Activated CD8-positive, alpha-beta T cell treated with anti-CD3 and anti-CD28 coated beads, Interleukin-2, amount 10 ng/mL, durations not matched to agents 7 days and 5 days (primary cell): ENCODE results near the gene GALNT2. TPM values are rescaled to one million over a fixed set of nuclear protein-coding genes. Genes with fewer than 3 reads are reported as not detected.
A peak's percentile ranks its signal among the peaks of the same experiment; 100 is the strongest.

Experiments
- ATAC-seq: fragments of 150-1000 bp; cut with Tn5 transposase; one replicate; pipeline ENCODE4 v1.10.0; 2021; ENCODE audit warnings: moderate library complexity
- CTCF ChIA-PET: fragments of 350-600 bp; sonication (Branson Sonifier 250); formaldehyde crosslinking; loops from one replicate; lab custom pipeline; 2021; ENCODE audit warnings: antibody characterized with exemption; lab: Charles Lee
- POLR2A ChIA-PET: fragments of 350-600 bp; sonication (Branson Sonifier 250); formaldehyde crosslinking; loops from one replicate; lab custom pipeline; 2021; ENCODE audit warnings: antibody characterized with exemption; lab: Charles Lee
- DNase-seq: peaks from one replicate; pipeline ENCODE4 v3.0.0-alpha.2; 2020
- H3K27ac Mint-ChIP-seq: one replicate; pipeline ENCODE4 v1.8.0; 2021; ENCODE audit warnings: mild to moderate bottlenecking, mixed read lengths
- H3K27me3 Mint-ChIP-seq: one replicate; pipeline ENCODE4 v1.8.0; 2021; ENCODE audit warnings: low read depth, mixed read lengths
- H3K36me3 Mint-ChIP-seq: one replicate; pipeline ENCODE4 v1.8.0; 2021; ENCODE audit warnings: low read depth, mixed read lengths
- H3K4me1 Mint-ChIP-seq: one replicate; pipeline ENCODE4 v1.8.0; 2021; ENCODE audit warnings: low read depth, mixed read lengths
- H3K4me3 Mint-ChIP-seq: one replicate; pipeline ENCODE4 v1.8.0; 2021; ENCODE audit warnings: mild to moderate bottlenecking, mixed read lengths
- H3K9me3 Mint-ChIP-seq: one replicate; pipeline ENCODE4 v1.8.0; 2022; ENCODE audit warnings: mixed read lengths; ENCODE audit not compliant: insufficient read depth
- total RNA-seq, 2 experiments: library from RNA; stranded (reverse); gene quantifications; one replicate each; pipeline ENCODE4 v1.2.3, GENCODE V29; 2021

GALNT2 gene
- total RNA-seq, 2 experiments from 2014 or later = 20.7 to 21.2 TPM

GRCh38 chr1:230255116-230255515 lies 188.1 kb downstream of the GALNT2 start:
- H3K9me3 Mint-ChIP-seq = no peaks in the 10 kb centered on the region
- ATAC-seq (no peak), DNase-seq (no peak)
- CTCF ChIA-PET = no interaction called here
- peaks cover 7% of the 10 kb centered on the region for H3K36me3 Mint-ChIP-seq
- H3K27ac Mint-ChIP-seq = no peak overlapping the region
- H3K4me1 Mint-ChIP-seq = no peaks in the 10 kb centered on the region
- POLR2A ChIA-PET = interaction anchor here (0.6 kb wide), 1 partner anchor 303 kb away, joined by 3 read pairs; no protein-coding TSS in a partner anchor
- H3K4me3 Mint-ChIP-seq = no peak overlapping the region
- H3K27me3 Mint-ChIP-seq = no peaks in the 10 kb centered on the region

GRCh38 chr1:230255991-230256390 lies 189.0 kb downstream of the GALNT2 start:
- H3K27me3 Mint-ChIP-seq = no peaks in the 10 kb centered on the region
- no peaks in the 10 kb centered on the region for H3K9me3 Mint-ChIP-seq
- POLR2A ChIA-PET = no interaction called here
- peaks cover 7% of the 10 kb centered on the region for H3K36me3 Mint-ChIP-seq
- DNase-seq = no peak
- CTCF ChIA-PET = no interaction called here
- H3K4me3 Mint-ChIP-seq = no peak overlapping the region
- ATAC-seq = no peak
- no peaks in the 10 kb centered on the region for H3K4me1 Mint-ChIP-seq
- H3K27ac Mint-ChIP-seq = no peak overlapping the region

DNA sequence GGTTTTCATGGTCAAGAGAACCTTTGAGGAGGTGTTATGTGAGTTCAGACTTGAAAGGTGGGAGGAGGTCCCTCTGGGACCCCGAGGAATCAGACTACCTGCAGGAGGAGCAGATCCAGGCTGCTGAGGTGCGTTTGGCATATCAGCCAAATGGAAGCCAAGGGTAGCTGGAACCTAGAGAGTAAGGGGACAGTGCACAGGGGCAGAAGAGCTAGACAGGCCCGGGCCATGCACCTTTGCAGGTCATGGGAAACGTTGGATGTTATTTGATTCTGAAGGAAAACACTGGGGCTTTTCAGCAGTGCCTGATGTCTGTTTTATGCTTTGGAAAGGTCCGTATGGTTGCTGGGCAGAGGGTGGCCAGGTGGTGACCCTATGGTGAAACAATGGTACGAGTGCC lies 189.9 kb downstream of the GALNT2 start:
- no peaks in the 10 kb centered on the region for H3K27me3 Mint-ChIP-seq
- CTCF ChIA-PET = no interaction called here
- no peak for ATAC-seq
- H3K9me3 Mint-ChIP-seq = no peaks in the 10 kb centered on the region
- no peak overlapping the region for H3K4me3 Mint-ChIP-seq
- H3K27ac Mint-ChIP-seq = no peak overlapping the region
- DNase-seq = no peak
- H3K4me1 Mint-ChIP-seq = no peaks in the 10 kb centered on the region
- peaks cover 6% of the 10 kb centered on the region for H3K36me3 Mint-ChIP-seq
- POLR2A ChIA-PET = no interaction called here

DNA sequence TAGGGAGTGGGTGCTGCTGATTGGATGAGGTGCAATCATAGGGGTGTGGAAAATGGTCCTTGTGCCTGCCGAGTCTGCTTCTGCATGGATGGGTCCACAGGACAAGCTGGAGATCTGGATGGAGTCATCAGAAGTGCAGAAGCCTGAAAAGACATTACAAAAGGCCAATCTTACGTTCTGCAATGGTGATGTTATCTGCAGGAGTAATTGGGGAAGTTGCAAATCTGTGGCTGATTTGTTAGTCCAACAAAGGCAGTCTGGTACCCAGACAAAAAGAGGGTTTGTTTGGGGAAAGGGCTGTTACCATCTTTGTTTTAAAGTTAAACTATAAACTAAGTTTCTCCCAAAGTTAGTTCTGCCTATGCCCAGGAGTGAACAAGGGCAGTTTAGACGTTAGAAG lies 192.6 kb downstream of the GALNT2 start:
- no peak for ATAC-seq
- no peaks in the 10 kb centered on the region for H3K4me1 Mint-ChIP-seq
- H3K36me3 Mint-ChIP-seq = peaks cover 16% of the 10 kb centered on the region
- POLR2A ChIA-PET = no interaction called here
- no peak overlapping the region for H3K4me3 Mint-ChIP-seq
- H3K27me3 Mint-ChIP-seq = no peaks in the 10 kb centered on the region
- no peak for DNase-seq
- H3K27ac Mint-ChIP-seq = no peak overlapping the region
- CTCF ChIA-PET = no interaction called here
- no peaks in the 10 kb centered on the region for H3K9me3 Mint-ChIP-seq

DNA sequence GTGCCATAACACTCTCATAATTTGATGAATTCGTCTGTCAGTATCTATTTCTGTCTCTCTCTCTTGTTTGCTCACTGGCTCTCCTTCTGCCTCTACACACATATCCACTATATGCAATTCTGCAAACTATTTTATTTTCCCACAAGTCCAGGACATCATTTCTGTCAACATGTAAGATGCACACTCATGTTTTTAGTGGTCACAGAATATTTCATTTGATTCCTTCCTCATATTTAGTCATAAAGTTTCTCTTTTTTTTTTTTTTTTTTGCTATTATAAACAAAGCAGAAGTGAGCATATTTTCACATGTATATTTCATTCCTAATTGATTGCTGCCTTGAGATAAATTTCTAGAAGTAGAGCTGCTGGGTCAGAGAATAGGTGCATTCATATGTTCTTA lies 193.8 kb downstream of the GALNT2 start:
- CTCF ChIA-PET = no interaction called here
- POLR2A ChIA-PET = no interaction called here
- Mint-ChIP-seq H3K4me1 (no peaks in the 10 kb centered on the region), H3K27me3 (no peaks in the 10 kb centered on the region), H3K27ac (no peak overlapping the region), H3K9me3 (no peaks in the 10 kb centered on the region), H3K36me3 (peaks cover 16% of the 10 kb centered on the region), H3K4me3 (no peak overlapping the region)
- DNase-seq (no peak), ATAC-seq (no peak)

- no peak overlapping the region for H3K4me3 Mint-ChIP-seq
- H3K9me3 Mint-ChIP-seq = no peaks in the 10 kb centered on the region
- H3K4me1 Mint-ChIP-seq = no peaks in the 10 kb centered on the region
- H3K27me3 Mint-ChIP-seq = no peaks in the 10 kb centered on the region
- no peak for DNase-seq
- no peak overlapping the region for H3K27ac Mint-ChIP-seq
- POLR2A ChIA-PET = no interaction called here
- ATAC-seq = no peak
- H3K36me3 Mint-ChIP-seq = peaks cover 17% of the 10 kb centered on the region
- CTCF ChIA-PET = interaction anchor here (0.6 to 1.0 kb wide), 2 partner anchors 69 to 95 kb away, joined by 3 to 4 read pairs; no protein-coding TSS in a partner anchor
Observed at GRCh38 chr1:230261928-230262650, 195.1 kb downstream of the GALNT2 start.

GRCh38 chr1:230262867-230263567 lies 196.0 kb downstream of the GALNT2 start:
- DNase-seq (no peak), ATAC-seq (no peak)
- ChIA-PET POLR2A (no interaction called here), CTCF (interaction anchor here (0.9 kb wide), 1 partner anchor 55 kb away, joined by 3 read pairs; no protein-coding TSS in a partner anchor)
- Mint-ChIP-seq H3K36me3 (peaks cover 17% of the 10 kb centered on the region), H3K4me3 (no peak overlapping the region), H3K9me3 (no peaks in the 10 kb centered on the region), H3K27ac (no peak overlapping the region), H3K4me1 (no peaks in the 10 kb centered on the region), H3K27me3 (no peaks in the 10 kb centered on the region)

DNA sequence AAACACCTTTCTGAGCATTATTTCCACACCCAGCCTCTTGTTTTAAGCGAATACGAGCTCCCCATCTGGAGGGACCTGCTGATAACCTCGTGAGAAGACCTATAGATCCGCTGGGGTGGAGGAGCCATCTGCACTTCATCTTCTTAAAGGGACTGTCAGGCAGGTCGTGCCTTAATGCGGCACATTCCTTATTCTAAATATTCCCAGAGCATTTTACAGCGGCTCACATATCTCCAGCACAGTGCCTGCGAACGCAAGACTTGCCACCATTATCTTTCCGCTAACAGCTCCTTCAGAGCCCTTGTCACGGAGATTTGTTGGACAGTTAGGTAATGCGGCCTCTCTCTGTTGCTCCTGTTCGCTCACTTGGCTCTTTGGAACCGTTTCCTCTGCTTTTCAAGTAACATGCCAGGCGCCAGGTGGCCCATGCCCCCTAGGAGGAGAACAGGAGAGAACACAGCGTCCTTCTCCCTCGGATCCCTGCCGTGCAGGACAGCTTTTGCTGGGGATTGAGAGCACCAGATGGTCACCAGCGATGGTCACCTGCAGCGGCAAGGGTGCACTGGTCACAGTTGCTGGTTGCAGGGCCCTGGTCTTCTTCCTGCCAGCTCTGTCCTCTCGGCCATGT lies 196.6 kb downstream of the GALNT2 start:
- Mint-ChIP-seq H3K4me1 (no peaks in the 10 kb centered on the region), H3K9me3 (no peaks in the 10 kb centered on the region), H3K27ac (no peak overlapping the region), H3K36me3 (peaks cover 16% of the 10 kb centered on the region), H3K27me3 (no peaks in the 10 kb centered on the region), H3K4me3 (no peak overlapping the region)
- POLR2A ChIA-PET = no interaction called here
- ATAC-seq (no peak), DNase-seq (no peak)
- CTCF ChIA-PET = interaction anchor here (0.9 kb wide), 1 partner anchor 56 kb away, joined by 3 read pairs; no protein-coding TSS in a partner anchor

DNA sequence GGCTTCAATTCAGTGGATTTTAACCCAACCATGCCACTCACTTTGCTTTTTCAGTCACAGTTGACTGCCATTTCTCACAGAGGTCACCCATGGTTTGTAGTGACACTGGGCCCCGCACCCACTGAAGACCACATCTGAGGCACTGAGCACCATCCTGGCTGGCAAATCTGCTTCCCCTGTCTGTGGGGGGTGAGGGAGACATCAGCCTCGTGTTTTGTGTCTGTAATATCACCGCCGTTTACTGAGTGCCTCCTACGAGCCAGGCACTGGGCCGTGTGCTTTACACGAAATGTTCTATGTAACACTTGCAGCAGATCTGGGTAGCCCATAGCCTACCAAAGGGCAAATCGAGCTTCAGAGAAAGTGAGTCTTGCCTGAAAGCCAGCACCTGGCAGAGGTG lies 197.3 kb downstream of the GALNT2 start:
- peak overlapping the region; percentile 2 for H3K27ac Mint-ChIP-seq
- no peak overlapping the region for H3K4me3 Mint-ChIP-seq
- no peaks in the 10 kb centered on the region for H3K27me3 Mint-ChIP-seq
- no peaks in the 10 kb centered on the region for H3K9me3 Mint-ChIP-seq
- ChIA-PET CTCF (no interaction called here), POLR2A (interaction anchor here (1.2 kb wide), 1 partner anchor 10 kb away, joined by 3 read pairs; no protein-coding TSS in a partner anchor)
- DNase-seq (no peak), ATAC-seq (no peak)
- peaks cover 14% of the 10 kb centered on the region for H3K36me3 Mint-ChIP-seq
- peaks cover 2% of the 10 kb centered on the region for H3K4me1 Mint-ChIP-seq

DNA sequence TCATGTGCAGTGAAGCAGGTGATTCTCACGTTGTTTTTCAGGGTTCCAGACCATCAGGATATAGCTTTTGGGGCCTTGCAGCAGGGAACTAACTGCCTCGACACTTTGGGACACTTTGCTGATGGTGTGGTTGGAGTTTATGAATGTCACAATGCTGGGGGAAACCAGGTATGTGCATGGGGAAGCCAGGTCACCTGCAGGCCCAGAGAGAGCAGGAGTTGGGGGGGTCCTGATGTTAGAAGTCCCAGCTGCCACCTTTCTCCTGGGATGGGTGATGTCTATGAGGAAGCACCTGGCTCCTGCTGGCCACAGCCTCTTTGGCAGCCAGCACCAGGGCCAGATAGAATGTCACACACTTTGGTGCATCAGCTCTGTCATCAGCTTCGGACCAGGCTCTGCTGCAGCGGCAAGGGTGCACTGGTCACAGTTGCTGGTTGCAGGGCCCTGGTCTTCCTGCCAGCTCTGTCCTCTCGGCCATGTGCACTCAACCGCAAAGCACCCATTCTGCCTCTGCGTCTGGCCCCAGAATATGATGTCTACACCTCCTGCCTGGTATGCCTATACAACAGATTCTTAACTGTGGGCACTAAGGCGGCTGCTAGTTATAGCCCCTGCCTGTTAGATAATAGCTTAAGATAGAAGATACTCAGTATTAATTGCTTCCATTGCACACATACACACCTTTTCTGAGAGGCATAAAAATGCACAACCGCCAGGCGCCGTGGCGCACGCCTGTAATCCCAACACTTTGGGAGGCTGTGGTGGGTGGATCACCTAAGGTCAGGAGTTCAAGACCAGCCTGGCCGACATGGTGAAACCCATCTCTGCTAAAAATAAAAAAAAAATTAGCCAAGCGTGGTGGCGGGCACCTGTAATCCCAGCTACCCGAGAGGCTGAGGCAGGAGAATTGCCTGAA lies 198.4 kb downstream of the GALNT2 start:
- Mint-ChIP-seq H3K9me3 (no peaks in the 10 kb centered on the region), H3K27me3 (no peaks in the 10 kb centered on the region), H3K4me3 (no peak overlapping the region), H3K4me1 (peaks cover 11% of the 10 kb centered on the region), H3K36me3 (peaks cover 12% of the 10 kb centered on the region), H3K27ac (no peak overlapping the region)
- POLR2A ChIA-PET = interaction anchor here (0.6 to 1.2 kb wide), 3 partner anchors 9 to 689 kb away, joined by 3 to 4 read pairs (median 4); no protein-coding TSS in a partner anchor
- DNase-seq = no peak
- ATAC-seq = no peak
- CTCF ChIA-PET = interaction anchor here (2.3 kb wide), 1 partner anchor 50 kb away, joined by 7 read pairs; no protein-coding TSS in a partner anchor

DNA sequence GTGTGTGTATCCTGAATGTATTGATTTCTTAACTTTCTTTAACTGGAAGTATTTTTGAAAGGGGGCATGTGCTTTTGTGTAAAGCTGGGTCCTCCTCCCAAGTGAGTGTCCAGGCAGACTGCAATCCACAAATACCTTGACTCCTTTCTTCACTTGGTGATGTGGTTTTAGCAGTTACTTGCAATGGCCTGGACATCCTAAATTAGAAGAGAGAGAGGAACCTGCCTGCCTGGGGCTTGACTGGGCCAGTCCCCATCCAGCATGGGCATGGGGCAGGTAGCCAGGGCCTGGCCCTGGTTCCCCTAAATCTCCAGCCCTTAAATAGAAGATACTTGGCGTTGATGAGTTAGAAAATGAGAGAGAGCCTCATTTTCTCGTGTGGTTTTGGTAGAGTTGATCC lies 199.4 kb downstream of the GALNT2 start:
- H3K36me3 Mint-ChIP-seq = peaks cover 12% of the 10 kb centered on the region
- H3K4me1 Mint-ChIP-seq = peaks cover 21% of the 10 kb centered on the region
- DNase-seq (no peak), ATAC-seq (no peak)
- no peaks in the 10 kb centered on the region for H3K27me3 Mint-ChIP-seq
- no peaks in the 10 kb centered on the region for H3K9me3 Mint-ChIP-seq
- ChIA-PET POLR2A (interaction anchor here (0.6 kb wide), 2 partner anchors 58 to 690 kb away, joined by 4 read pairs; no protein-coding TSS in a partner anchor), CTCF (interaction anchor here (2.3 kb wide), 1 partner anchor 51 kb away, joined by 7 read pairs; no protein-coding TSS in a partner anchor)
- no peak overlapping the region for H3K27ac Mint-ChIP-seq
- H3K4me3 Mint-ChIP-seq = no peak overlapping the region
